HUES6 (cell line): ENCODE results near the gene EHBP1L1.

Experiments
- H3K27ac ChIP-seq: 2 replicates; pipeline ENCODE4 v1.7.0; 2013; ENCODE audit warnings: low read depth, mild to moderate bottlenecking, low read length, inconsistent platforms
- H3K27me3 ChIP-seq: 2 replicates; pipeline ENCODE4 v1.6.1; 2013; ENCODE audit warnings: low read length; ENCODE audit not compliant: control insufficient read depth, insufficient read depth
- H3K36me3 ChIP-seq: 2 replicates; pipeline ENCODE4 v1.6.1; 2013; ENCODE audit warnings: low read length; ENCODE audit not compliant: control insufficient read depth, insufficient read depth
- H3K4me1 ChIP-seq: 2 replicates; pipeline ENCODE4 v1.6.1; 2013; ENCODE audit warnings: low read length; ENCODE audit not compliant: control insufficient read depth, insufficient read depth
- H3K4me3 ChIP-seq: 2 replicates; pipeline ENCODE4 v1.5.1; 2013; ENCODE audit warnings: low read depth, low read length
- H3K9ac ChIP-seq: one replicate; pipeline ENCODE4 v1.6.1; 2013; ENCODE audit warnings: mild to moderate bottlenecking, low read length
- H3K9me3 ChIP-seq: 2 replicates; pipeline ENCODE4 v1.6.1; 2013; ENCODE audit warnings: low read depth, low read length; ENCODE audit not compliant: control insufficient read depth, insufficient read depth

EHBP1L1 gene

GRCh38 chr11:65548395-65548794 is 27.5 kb upstream of the EHBP1L1 start:
- no peak overlapping the region for H3K27ac ChIP-seq
- H3K9ac ChIP-seq, result no peak overlapping the region
- H3K4me1 ChIP-seq, result peaks cover 20% of the 10 kb centered on the region
- peaks cover 62% of the 10 kb centered on the region for H3K27me3 ChIP-seq
- H3K4me3 ChIP-seq, result no peak overlapping the region
- H3K9me3 ChIP-seq, result no peaks in the 10 kb centered on the region
- H3K36me3 ChIP-seq, result no peaks in the 10 kb centered on the region

- Histone ChIP-seq H3K36me3 (no peaks in the 10 kb centered on the region), H3K4me3 (no peak overlapping the region), H3K9me3 (no peaks in the 10 kb centered on the region), H3K27me3 (peaks cover 61% of the 10 kb centered on the region), H3K4me1 (peaks cover 23% of the 10 kb centered on the region), H3K27ac (no peak overlapping the region), H3K9ac (no peak overlapping the region)
Measured at GRCh38 chr11:65549096-65549495, 26.8 kb upstream of the EHBP1L1 start.

GRCh38 chr11:65551572-65552387 is 24.1 kb upstream of the EHBP1L1 start:
- no peak overlapping the region for H3K27ac ChIP-seq
- H3K36me3 ChIP-seq, result no peaks in the 10 kb centered on the region
- no peak overlapping the region for H3K9ac ChIP-seq
- H3K9me3 ChIP-seq, result no peaks in the 10 kb centered on the region
- peaks cover 49% of the 10 kb centered on the region for H3K27me3 ChIP-seq
- H3K4me1 ChIP-seq, result peaks cover 37% of the 10 kb centered on the region
- H3K4me3 ChIP-seq, result no peak overlapping the region

- no peaks in the 10 kb centered on the region for H3K36me3 ChIP-seq
- H3K4me3 ChIP-seq, result no peak overlapping the region
- peaks cover 41% of the 10 kb centered on the region for H3K4me1 ChIP-seq
- H3K27me3 ChIP-seq, result peaks cover 48% of the 10 kb centered on the region
- H3K27ac ChIP-seq, result no peak overlapping the region
- no peaks in the 10 kb centered on the region for H3K9me3 ChIP-seq
- H3K9ac ChIP-seq, result no peak overlapping the region
Measured at GRCh38 chr11:65552388-65552951, 23.4 kb upstream of the EHBP1L1 start.

GRCh38 chr11:65553301-65554001 is 22.4 kb upstream of the EHBP1L1 start:
- Histone ChIP-seq H3K9ac (no peak overlapping the region), H3K4me3 (peak overlapping the region; percentile 53), H3K27me3 (peaks cover 39% of the 10 kb centered on the region), H3K36me3 (no peaks in the 10 kb centered on the region), H3K4me1 (peaks cover 41% of the 10 kb centered on the region), H3K9me3 (no peaks in the 10 kb centered on the region), H3K27ac (no peak overlapping the region)

GRCh38 chr11:65554057-65554818 is 21.6 kb upstream of the EHBP1L1 start:
- Histone ChIP-seq H3K27me3 (peaks cover 35% of the 10 kb centered on the region), H3K4me3 (peak overlapping the region; percentile 53), H3K9me3 (no peaks in the 10 kb centered on the region), H3K27ac (no peak overlapping the region), H3K4me1 (peaks cover 49% of the 10 kb centered on the region), H3K9ac (no peak overlapping the region), H3K36me3 (no peaks in the 10 kb centered on the region)

GRCh38 chr11:65554842-65555430 is 20.9 kb upstream of the EHBP1L1 start:
- H3K4me1 ChIP-seq, result peaks cover 56% of the 10 kb centered on the region
- H3K4me3 ChIP-seq, result no peak overlapping the region
- no peaks in the 10 kb centered on the region for H3K9me3 ChIP-seq
- no peak overlapping the region for H3K9ac ChIP-seq
- H3K36me3 ChIP-seq, result no peaks in the 10 kb centered on the region
- H3K27ac ChIP-seq, result no peak overlapping the region
- H3K27me3 ChIP-seq, result peaks cover 32% of the 10 kb centered on the region

GRCh38 chr11:65555693-65556231 is 20.1 kb upstream of the EHBP1L1 start:
- H3K4me3 ChIP-seq, result no peak overlapping the region
- peaks cover 64% of the 10 kb centered on the region for H3K4me1 ChIP-seq
- H3K9ac ChIP-seq, result no peak overlapping the region

GRCh38 chr11:65556470-65557279 is 19.2 kb upstream of the EHBP1L1 start:
- Histone ChIP-seq H3K4me3 (no peak overlapping the region), H3K9me3 (no peaks in the 10 kb centered on the region), H3K36me3 (no peaks in the 10 kb centered on the region), H3K4me1 (peaks cover 64% of the 10 kb centered on the region), H3K27me3 (peaks cover 27% of the 10 kb centered on the region), H3K9ac (no peak overlapping the region), H3K27ac (no peak overlapping the region)

More at GRCh38 chr11:65555693-65556231, 20.1 kb upstream of the EHBP1L1 start:
- Histone ChIP-seq H3K9me3 (no peaks in the 10 kb centered on the region), H3K36me3 (no peaks in the 10 kb centered on the region), H3K27me3 (peaks cover 31% of the 10 kb centered on the region), H3K27ac (no peak overlapping the region)
